Neural cell (in vitro differentiated cells): Measurements from ENCODE around the gene SCARB1. TPM values are rescaled to one million over a fixed set of nuclear protein-coding genes. Genes with fewer than 3 reads are reported as not detected.

ENCODE experiments used
- H2AFZ ChIP-seq: fragments of 200-600, 300-800 bp; sonication (generic), shearing (Covaris generic); 2 replicates; pipeline ENCODE4 v1.6.0; 2014; ENCODE audit warnings: low read depth, mild to moderate bottlenecking, antibody characterized with exemption, low read length, moderate library complexity
- H3F3A ChIP-seq: fragments of 200-600 bp; shearing (Covaris generic); 2 replicates; pipeline ENCODE4 v1.6.1; 2016; ENCODE audit warnings: mild to moderate bottlenecking, moderate library complexity, mixed read lengths, antibody characterized with exemption, low read length; ENCODE audit not compliant: insufficient read depth, poor library complexity, severe bottlenecking
- H3K27ac ChIP-seq: fragments of 200-600, 300-800 bp; sonication (generic), shearing (Covaris generic); 2 replicates; pipeline ENCODE4 v1.5.1; 2014; ENCODE audit warnings: mild to moderate bottlenecking, low read length, moderate library complexity
- H3K27me3 ChIP-seq: fragments of 300-800, 200-600 bp; sonication (generic), shearing (Covaris generic); 2 replicates; pipeline ENCODE4 v1.6.0; 2014; ENCODE audit warnings: mild to moderate bottlenecking, low read depth, low read length, moderate library complexity; ENCODE audit not compliant: insufficient read depth
- H3K36me3 ChIP-seq: fragments of 300-800, 200-600 bp; sonication (generic), shearing (Covaris generic); 2 replicates; pipeline ENCODE4 v1.5.1; 2014; ENCODE audit warnings: mild to moderate bottlenecking, antibody characterized with exemption, low read length, moderate library complexity; ENCODE audit not compliant: insufficient read depth
- H3K4me2 ChIP-seq: fragments of 300-800, 200-600 bp; sonication (generic), shearing (Covaris generic); 2 replicates; pipeline ENCODE4 v1.6.0; 2014; ENCODE audit warnings: mild to moderate bottlenecking, low read length
- H3K4me3 ChIP-seq: fragments of 300-800, 200-600 bp; sonication (generic), shearing (Covaris generic); 2 replicates; pipeline ENCODE4 v1.5.1; 2014; ENCODE audit warnings: mild to moderate bottlenecking, low read length, moderate library complexity
- H3K79me2 ChIP-seq: fragments of 200-600 bp; shearing (Covaris generic); replicated peaks from 2 replicates; pipeline ENCODE4 v1.6.0; 2014; ENCODE audit warnings: mild to moderate bottlenecking, low read length, moderate library complexity; ENCODE audit not compliant: insufficient read depth
- H3K9ac ChIP-seq: fragments of 300-800, 200-600 bp; sonication (generic), shearing (Covaris generic); 2 replicates; pipeline ENCODE4 v1.6.1; 2016; ENCODE audit warnings: mild to moderate bottlenecking, low read length, mixed read lengths
- H3K9me2 ChIP-seq: fragments of 200-600 bp; shearing (Covaris generic); 2 replicates; pipeline ENCODE4 v1.6.1; 2016; ENCODE audit warnings: mild to moderate bottlenecking, low read length, mixed read lengths; ENCODE audit not compliant: insufficient read depth
- H3K9me3 ChIP-seq: fragments of 200-600, 300-800 bp; sonication (generic), shearing (Covaris generic); 2 replicates; pipeline ENCODE4 v1.6.1; 2016; ENCODE audit warnings: mild to moderate bottlenecking, mixed run types, low read length, moderate library complexity, mixed read lengths
- H4K20me1 ChIP-seq: fragments of 200-600 bp; shearing (Covaris generic); 2 replicates; pipeline ENCODE4 v1.6.1; 2016; ENCODE audit warnings: mild to moderate bottlenecking, mixed run types; ENCODE audit not compliant: insufficient read depth
- EP300 ChIP-seq: fragments of 450-650 bp; conservative IDR thresholded peaks from 2 replicates; pipeline ENCODE4 v1.6.1; 2014; ENCODE audit warnings: antibody characterized with exemption, mild to moderate bottlenecking, moderate library complexity; ENCODE audit not compliant: poor library complexity, severe bottlenecking
- EZH2 ChIP-seq: fragments of 200-600, 300-800 bp; shearing (Covaris generic), sonication (generic); IDR thresholded peaks from 2 replicates; pipeline ENCODE4 v1.6.1; 2014; ENCODE audit warnings: antibody characterized with exemption, low read length, borderline replicate concordance, mild to moderate bottlenecking; ENCODE audit not compliant: insufficient read depth, poor library complexity, severe bottlenecking
- MXI1 ChIP-seq: fragments of 450-650 bp; conservative IDR thresholded peaks from 2 replicates; pipeline ENCODE4 v1.6.1; 2014; ENCODE audit warnings: antibody characterized with exemption, mild to moderate bottlenecking; ENCODE audit not compliant: poor library complexity, severe bottlenecking
- POLR2AphosphoS5 ChIP-seq: IDR thresholded peaks from 2 replicates; pipeline ENCODE4 v1.6.1; 2012
- RAD21 ChIP-seq: fragments of 450-650 bp; conservative IDR thresholded peaks from 2 replicates; pipeline ENCODE4 v1.6.1; 2014; ENCODE audit warnings: antibody characterized with exemption, mild to moderate bottlenecking, moderate library complexity
- SMC3 ChIP-seq: fragments of 450-650 bp; conservative IDR thresholded peaks from 2 replicates; pipeline ENCODE4 v1.6.1; 2014; ENCODE audit warnings: antibody characterized with exemption, mild to moderate bottlenecking, moderate library complexity; ENCODE audit not compliant: poor library complexity
- TAF1 ChIP-seq: IDR thresholded peaks from 2 replicates; pipeline ENCODE4 v1.6.1; 2012; ENCODE audit warnings: low read depth
- polyA plus RNA-seq: library from polyadenylated mRNA; depleted of rRNA; stranded (reverse); fragments of >200 nt; gene quantifications from 2 replicates; pipeline ENCODE4 v1.2.3, GENCODE V29; 2014
- TF ChIP-seq, protein P1 (sequence below): fragments of 450-650 bp; IDR thresholded peaks from 2 replicates; pipeline ENCODE4 v1.5.1; 2014; ENCODE audit warnings: antibody characterized with exemption, mild to moderate bottlenecking, moderate library complexity; ENCODE audit not compliant: poor library complexity, severe bottlenecking
- TF ChIP-seq, protein P2 (sequence below): IDR thresholded peaks from 2 replicates; pipeline ENCODE4 v1.6.1; 2012; ENCODE audit warnings: borderline replicate concordance

The SCARB1 gene
- polyA plus RNA-seq, 1 donor from 2014 or later, result 5.8 TPM

DNA sequence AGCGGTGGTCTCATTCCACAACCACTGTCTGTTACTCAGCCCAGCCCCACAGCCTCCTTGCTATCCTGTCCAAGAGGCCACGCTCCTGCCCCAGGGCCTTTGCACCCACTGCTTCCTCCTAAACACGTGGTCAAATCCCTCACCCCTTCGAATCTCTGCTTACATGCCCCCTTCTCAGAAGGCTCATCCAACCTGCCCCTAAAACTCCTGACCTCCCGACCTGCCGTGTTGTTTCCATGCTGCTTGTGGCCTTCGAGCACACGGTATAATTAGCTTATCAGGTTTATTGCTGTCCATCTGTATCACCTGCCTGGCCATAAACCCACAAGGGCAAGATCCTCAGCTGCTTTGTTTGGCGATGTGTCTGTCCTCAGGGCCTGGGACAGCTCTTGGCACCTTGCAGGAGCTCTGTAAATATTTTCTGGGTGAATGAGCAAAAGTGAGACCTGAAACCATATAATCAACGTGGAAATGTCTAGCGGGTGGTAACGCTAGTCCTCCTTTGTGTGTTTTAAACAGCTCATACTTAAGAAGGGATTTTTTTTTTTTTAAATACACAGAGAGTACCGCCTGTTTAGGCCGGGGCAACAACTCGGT, 36.0 kb downstream of the SCARB1 start:
- Histone ChIP-seq H3K9me3 (no peaks in the 10 kb centered on the region), H3K9me2 (no peaks in the 10 kb centered on the region), H2AFZ (no peak overlapping the region), H3K27me3 (no peaks in the 10 kb centered on the region), H3F3A (no peaks in the 10 kb centered on the region), H3K9ac (no peak overlapping the region), H3K4me3 (no peak overlapping the region), H3K27ac (no peak overlapping the region), H3K4me2 (no peak overlapping the region), H4K20me1 (no peaks in the 10 kb centered on the region), H3K36me3 (no peaks in the 10 kb centered on the region), H3K79me2 (no peaks in the 10 kb centered on the region)
- TF ChIP-seq TAF1 (no peak), POLR2AphosphoS5 (no peak), MXI1 (no peak), EP300 (no peak), SMC3 (no peak), EZH2 (no peak), RAD21 (no peak)
- TF ChIP-seq, protein P1, sequence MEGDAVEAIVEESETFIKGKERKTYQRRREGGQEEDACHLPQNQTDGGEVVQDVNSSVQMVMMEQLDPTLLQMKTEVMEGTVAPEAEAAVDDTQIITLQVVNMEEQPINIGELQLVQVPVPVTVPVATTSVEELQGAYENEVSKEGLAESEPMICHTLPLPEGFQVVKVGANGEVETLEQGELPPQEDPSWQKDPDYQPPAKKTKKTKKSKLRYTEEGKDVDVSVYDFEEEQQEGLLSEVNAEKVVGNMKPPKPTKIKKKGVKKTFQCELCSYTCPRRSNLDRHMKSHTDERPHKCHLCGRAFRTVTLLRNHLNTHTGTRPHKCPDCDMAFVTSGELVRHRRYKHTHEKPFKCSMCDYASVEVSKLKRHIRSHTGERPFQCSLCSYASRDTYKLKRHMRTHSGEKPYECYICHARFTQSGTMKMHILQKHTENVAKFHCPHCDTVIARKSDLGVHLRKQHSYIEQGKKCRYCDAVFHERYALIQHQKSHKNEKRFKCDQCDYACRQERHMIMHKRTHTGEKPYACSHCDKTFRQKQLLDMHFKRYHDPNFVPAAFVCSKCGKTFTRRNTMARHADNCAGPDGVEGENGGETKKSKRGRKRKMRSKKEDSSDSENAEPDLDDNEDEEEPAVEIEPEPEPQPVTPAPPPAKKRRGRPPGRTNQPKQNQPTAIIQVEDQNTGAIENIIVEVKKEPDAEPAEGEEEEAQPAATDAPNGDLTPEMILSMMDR, result no peak
- TF ChIP-seq, protein P2, sequence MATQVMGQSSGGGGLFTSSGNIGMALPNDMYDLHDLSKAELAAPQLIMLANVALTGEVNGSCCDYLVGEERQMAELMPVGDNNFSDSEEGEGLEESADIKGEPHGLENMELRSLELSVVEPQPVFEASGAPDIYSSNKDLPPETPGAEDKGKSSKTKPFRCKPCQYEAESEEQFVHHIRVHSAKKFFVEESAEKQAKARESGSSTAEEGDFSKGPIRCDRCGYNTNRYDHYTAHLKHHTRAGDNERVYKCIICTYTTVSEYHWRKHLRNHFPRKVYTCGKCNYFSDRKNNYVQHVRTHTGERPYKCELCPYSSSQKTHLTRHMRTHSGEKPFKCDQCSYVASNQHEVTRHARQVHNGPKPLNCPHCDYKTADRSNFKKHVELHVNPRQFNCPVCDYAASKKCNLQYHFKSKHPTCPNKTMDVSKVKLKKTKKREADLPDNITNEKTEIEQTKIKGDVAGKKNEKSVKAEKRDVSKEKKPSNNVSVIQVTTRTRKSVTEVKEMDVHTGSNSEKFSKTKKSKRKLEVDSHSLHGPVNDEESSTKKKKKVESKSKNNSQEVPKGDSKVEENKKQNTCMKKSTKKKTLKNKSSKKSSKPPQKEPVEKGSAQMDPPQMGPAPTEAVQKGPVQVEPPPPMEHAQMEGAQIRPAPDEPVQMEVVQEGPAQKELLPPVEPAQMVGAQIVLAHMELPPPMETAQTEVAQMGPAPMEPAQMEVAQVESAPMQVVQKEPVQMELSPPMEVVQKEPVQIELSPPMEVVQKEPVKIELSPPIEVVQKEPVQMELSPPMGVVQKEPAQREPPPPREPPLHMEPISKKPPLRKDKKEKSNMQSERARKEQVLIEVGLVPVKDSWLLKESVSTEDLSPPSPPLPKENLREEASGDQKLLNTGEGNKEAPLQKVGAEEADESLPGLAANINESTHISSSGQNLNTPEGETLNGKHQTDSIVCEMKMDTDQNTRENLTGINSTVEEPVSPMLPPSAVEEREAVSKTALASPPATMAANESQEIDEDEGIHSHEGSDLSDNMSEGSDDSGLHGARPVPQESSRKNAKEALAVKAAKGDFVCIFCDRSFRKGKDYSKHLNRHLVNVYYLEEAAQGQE, result no peak

DNA sequence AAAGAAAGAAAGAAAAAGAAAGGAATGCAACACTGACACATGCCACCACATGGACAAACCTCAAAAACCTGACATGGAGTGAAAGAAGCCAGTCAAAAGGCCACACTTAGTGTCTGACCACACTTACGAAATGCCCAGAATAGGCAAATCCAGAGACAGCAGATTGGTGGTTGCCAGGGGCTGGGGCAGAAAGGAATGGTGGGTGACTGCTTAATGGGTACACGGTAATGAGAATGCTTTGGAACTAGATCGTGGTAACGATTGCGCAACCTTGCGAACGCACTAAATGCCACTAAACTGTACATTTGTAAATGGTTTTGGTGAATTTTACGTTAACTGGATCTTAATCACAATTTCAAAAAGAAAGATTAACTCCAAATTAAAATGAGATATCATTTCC, 39.5 kb downstream of the SCARB1 start:
- Histone ChIP-seq H4K20me1 (no peaks in the 10 kb centered on the region), H3K4me3 (no peak overlapping the region), H3K9me2 (no peaks in the 10 kb centered on the region), H2AFZ (no peak overlapping the region), H3K9ac (no peak overlapping the region), H3K36me3 (no peaks in the 10 kb centered on the region), H3K4me2 (no peak overlapping the region), H3K79me2 (no peaks in the 10 kb centered on the region), H3K27me3 (no peaks in the 10 kb centered on the region), H3F3A (no peaks in the 10 kb centered on the region), H3K9me3 (no peaks in the 10 kb centered on the region), H3K27ac (no peak overlapping the region)
- TF ChIP-seq, protein P2, result no peak
- TF ChIP-seq POLR2AphosphoS5, result no peak
- no peak for TF ChIP-seq MXI1
- TF ChIP-seq RAD21, result no peak
- TF ChIP-seq, protein P1, result no peak
- TF ChIP-seq EP300, result no peak
- TF ChIP-seq SMC3, result no peak
- no peak for TF ChIP-seq EZH2
- TF ChIP-seq TAF1, result no peak
